ENCODE results near the gene SUPT5H.

The SUPT5H gene

GRCh38 chr19:39412100-39412866 lies 33.1 kb upstream of the SUPT5H start, which contains the start of gene PLEKHG2:
Gene PLEKHG2 (plus strand): TSS chr19:39412669. CDS start chr19:39414087, 1,418 bp downstream.
- TF ChIP-seq CTCF (IDR thresholded peaks at IDR 0.05; ENCODE audit: control extremely low read depth, extremely low read depth, low read depth, missing control alignments): peak; percentile 88
- CTCF ChIA-PET: interaction anchor here (0.7 to 2.3 kb wide), 19 partner anchors 9 to 358 kb away, joined by 3 to 103 read pairs (median 6); partner anchors contain the start of genes MED29, PAF1 and SAMD4B
- peak; percentile 98 for DNase-seq (ENCODE audit: extremely low spot score)
- POLR2A ChIA-PET: interaction anchor here (0.7 to 2.3 kb wide), 6 partner anchors 9 to 100 kb away, joined by 3 to 23 read pairs (median 4); partner anchors contain the start of gene RPS16

DNA sequence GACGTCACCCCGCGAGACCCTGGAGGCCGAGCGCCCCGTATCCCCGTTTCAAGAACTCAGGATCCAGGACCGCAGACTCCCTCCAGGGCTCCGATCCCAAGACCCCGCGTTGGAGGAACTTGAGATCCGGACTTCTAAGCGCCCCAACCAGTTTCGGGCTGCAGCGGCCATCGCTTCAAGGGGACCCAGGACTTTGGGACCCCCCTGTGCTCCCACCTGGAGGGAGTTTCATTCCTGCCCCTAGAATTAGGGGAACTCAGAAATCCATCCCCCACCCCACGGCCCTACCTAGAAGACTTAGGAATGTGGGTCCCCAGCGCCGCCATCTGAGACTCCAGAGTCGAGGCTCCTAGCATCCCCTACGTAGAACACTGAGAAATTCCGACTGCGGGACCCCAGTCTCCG lies 32.5 kb upstream of the SUPT5H start:
- ChIA-PET CTCF (interaction anchor here (1.1 to 2.3 kb wide), 9 partner anchors 8 to 291 kb away, joined by 4 to 103 read pairs (median 7); no protein-coding TSS in a partner anchor), POLR2A (interaction anchor here (0.7 to 2.3 kb wide), 4 partner anchors 8 to 99 kb away, joined by 3 to 23 read pairs (median 4); no protein-coding TSS in a partner anchor)
- TF ChIP-seq CTCF (IDR thresholded peaks at IDR 0.05; ENCODE audit: control extremely low read depth, extremely low read depth, low read depth, missing control alignments): no peak
- DNase-seq (ENCODE audit: extremely low spot score): no peak

DNA sequence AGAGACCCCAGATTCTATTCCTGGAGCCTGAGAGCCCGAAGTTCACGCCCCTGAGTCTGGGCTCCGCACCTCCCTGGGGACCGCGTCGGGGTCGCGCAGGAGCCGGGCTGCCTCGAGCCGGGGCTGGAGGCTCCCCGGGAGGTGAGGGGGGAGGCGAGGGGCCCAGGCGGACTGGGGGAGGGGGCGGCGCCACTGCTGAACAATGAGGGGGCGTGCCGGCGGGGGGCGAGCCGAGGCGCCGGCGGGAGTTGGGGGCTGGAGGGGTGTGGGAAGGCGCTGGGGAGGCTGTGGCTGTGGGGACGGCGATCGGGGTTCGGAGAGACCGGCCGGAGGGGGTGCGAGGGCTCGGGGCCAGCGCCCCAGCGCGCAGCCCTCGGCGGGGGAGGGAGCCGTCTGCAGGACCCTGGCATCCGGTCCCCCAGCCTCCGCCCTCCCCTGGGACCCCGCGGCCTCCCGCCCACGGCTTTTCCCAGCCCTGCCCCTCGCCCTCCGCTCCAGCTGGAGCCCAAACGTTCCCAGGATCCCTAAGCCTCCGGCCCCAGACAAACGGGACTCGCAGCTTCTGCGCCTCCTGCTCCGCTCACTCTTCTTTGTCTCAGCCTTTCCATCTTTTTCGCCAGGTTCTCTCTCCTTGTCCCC lies 32.0 kb upstream of the SUPT5H start:
- ChIA-PET POLR2A (interaction anchor here (0.6 to 1.5 kb wide), 2 partner anchors 16 to 46 kb away, joined by 3 to 7 read pairs; no protein-coding TSS in a partner anchor), CTCF (interaction anchor here (1.1 to 1.5 kb wide), 7 partner anchors 16 to 120 kb away, joined by 3 to 5 read pairs (median 4); partner anchors contain the start of genes EID2B, RPS16 and SAMD4B)

DNA sequence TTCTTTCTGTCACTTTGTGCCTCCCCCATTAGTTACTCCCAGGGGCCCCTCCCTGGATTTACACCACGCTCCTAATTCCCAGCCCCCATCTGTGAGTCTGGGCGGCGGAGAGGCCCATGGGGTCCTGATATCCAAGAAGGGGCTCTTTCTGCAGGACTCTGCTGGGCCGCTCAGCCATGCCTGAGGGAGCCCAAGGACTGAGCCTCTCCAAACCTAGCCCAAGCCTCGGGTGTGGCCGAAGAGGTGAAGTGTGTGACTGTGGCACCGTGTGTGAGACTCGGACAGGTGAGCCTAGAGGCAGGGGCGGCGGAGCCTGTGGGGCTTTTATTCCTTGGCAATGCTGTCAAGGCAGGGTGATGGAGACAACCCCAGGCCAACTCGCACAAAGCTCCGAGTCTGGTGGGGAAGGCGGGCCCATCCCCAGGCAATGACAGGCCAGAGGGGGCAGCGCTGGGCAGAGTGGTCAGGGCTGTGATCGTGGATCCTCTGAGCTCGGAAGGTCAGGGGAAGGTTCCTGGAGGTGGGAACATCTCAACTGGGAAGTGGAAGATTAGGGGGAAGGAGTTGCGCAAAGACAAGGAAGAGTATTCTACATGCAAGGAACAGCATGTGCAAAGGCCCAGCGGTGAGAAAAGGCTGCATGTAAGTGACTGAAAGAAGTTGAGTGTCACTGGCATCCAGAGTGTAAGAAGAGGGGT lies 31.3 kb upstream of the SUPT5H start:
- no peak for DNase-seq (ENCODE audit: extremely low spot score)
- CTCF ChIA-PET: interaction anchor here (1.1 to 1.5 kb wide), 9 partner anchors 16 to 119 kb away, joined by 3 to 12 read pairs (median 4); partner anchors contain the start of genes EID2B, MED29, PAF1 and RPS16
- TF ChIP-seq CTCF (IDR thresholded peaks at IDR 0.05; ENCODE audit: control extremely low read depth, extremely low read depth, low read depth, missing control alignments): peak; percentile 29
- POLR2A ChIA-PET: interaction anchor here (0.6 to 1.5 kb wide), 2 partner anchors 16 to 45 kb away, joined by 3 to 7 read pairs; no protein-coding TSS in a partner anchor

More for the DNA sequence above, 32.0 kb upstream of the SUPT5H start:
- DNase-seq (ENCODE audit: extremely low spot score): no peak
- no peak for TF ChIP-seq CTCF (IDR thresholded peaks at IDR 0.05; ENCODE audit: control extremely low read depth, extremely low read depth, low read depth, missing control alignments)

DNA sequence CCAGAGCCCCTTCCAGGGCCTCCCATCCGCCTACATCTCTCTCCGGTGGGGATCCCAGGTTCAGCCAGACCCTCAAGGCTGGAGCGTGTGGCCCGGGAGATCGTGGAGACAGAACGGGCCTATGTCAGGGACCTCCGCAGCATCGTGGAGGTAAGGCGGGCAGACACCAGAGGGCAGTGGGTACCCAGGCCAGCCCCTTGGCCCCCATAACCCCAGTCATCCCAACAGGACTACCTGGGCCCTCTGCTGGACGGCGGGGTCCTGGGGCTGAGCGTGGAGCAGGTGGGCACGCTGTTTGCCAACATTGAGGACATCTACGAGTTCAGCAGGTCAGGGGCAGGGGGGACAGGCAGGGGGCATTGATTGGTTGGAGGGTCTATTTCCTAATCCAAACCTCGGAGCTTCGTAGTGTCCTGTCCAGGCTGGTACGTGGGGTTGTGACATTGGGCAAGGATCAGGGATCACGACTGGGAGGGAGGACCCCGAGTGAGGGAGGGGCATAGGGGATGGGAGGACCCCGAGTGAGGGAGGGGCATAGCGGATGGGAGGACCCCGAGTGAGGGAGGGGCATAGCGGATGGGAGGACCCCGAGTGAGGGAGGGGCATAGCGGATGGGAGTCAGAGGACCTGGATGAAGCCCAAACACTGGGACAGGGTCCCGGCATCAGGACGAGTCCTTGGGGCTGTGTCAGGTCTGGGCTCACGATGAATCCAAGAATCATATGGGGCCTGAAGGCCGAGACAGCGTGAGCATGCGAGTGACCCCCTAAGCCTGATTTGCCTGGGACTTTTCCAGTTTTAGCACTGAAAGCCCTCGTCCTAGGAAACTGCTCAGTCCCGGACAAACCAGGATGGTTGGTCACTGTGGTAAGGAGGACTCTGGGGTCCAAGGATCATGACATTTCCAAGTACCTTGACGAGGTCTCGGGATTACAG lies 30.0 kb upstream of the SUPT5H start:
- no peak for DNase-seq (ENCODE audit: extremely low spot score)
- ChIA-PET POLR2A (interaction anchor here (1.2 to 1.5 kb wide), 2 partner anchors 11 to 18 kb away, joined by 5 to 7 read pairs; no protein-coding TSS in a partner anchor), CTCF (interaction anchor here (1.0 to 1.9 kb wide), 5 partner anchors 18 to 26 kb away, joined by 3 to 12 read pairs (median 5); partner anchors contain the start of genes MED29 and PAF1)

More for the DNA sequence above, 30.0 kb upstream of the SUPT5H start:
- no peak for TF ChIP-seq CTCF (IDR thresholded peaks at IDR 0.05; ENCODE audit: control extremely low read depth, extremely low read depth, low read depth, missing control alignments)

All from GM10248 (cell line).